Tibial artery (tissue), 4 donors: Measurements from ENCODE around the gene BUD23.

Experiments
- DNase-seq, 2 donors: peaks; one replicate each; pipeline ENCODE4 v3.0.0-alpha.2; 2019
- H3K27ac ChIP-seq, 2 donors: fragments of 200-600 bp; sonication (generic) in 1 of 2; 1 replicate in 1 of 2; 2 replicates in 1 of 2; pipeline ENCODE4 v1.5.1; 2018 to 2019; ENCODE audit warnings: mild to moderate bottlenecking in 1 of 2
- H3K27me3 ChIP-seq, 2 donors: fragments of 200-600 bp; sonication (generic) in 1 of 2; one replicate each; pipeline versions ENCODE4 v1.5.1 to v1.6.0; 2016 to 2019
- H3K36me3 ChIP-seq, 3 donors: fragments of 200-600 bp; sonication (generic) in 2 of 3; one replicate each; pipeline ENCODE4 v1.5.1; 2016 to 2019; ENCODE audit warnings: mild to moderate bottlenecking in 2 of 3
- H3K4me1 ChIP-seq, 4 donors: fragments of 200-600 bp; sonication (generic) in 2 of 4; 1 replicate in 3 of 4; 2 replicates in 1 of 4; pipeline ENCODE4 v1.5.1; 2016 to 2019
- H3K4me3 ChIP-seq, 2 donors: fragments of 200-600 bp; sonication (generic) in 1 of 2; 1 replicate in 1 of 2; 2 replicates in 1 of 2; pipeline ENCODE4 v1.5.1; 2018 to 2019; ENCODE audit warnings: mild to moderate bottlenecking in 2 of 2
- H3K9me3 ChIP-seq, 3 donors: fragments of 200-600 bp; sonication (generic) in 1 of 3; one replicate each; pipeline ENCODE4 v1.5.1; 2016 to 2019
- CTCF ChIP-seq, 2 experiments: fragments of 200-600 bp in 1 of 2; fragments of 450-650 bp in 1 of 2; IDR thresholded peaks; one replicate each; pipeline ENCODE4 v1.5.1; 2017 to 2019; ENCODE audit warnings: antibody characterized with exemption in 2 of 2, mild to moderate bottlenecking in 1 of 2, moderate library complexity in 1 of 2
- intact Hi-C: fragments of 100-400 bp; cut with DNase I; formaldehyde crosslinking; loops from one replicate; pipeline ENCODE4 v1.15.0; 2023; ENCODE audit warnings: low total_unique reads

Gene BUD23

GRCh38 chr7:73715648-73716317, 32.4 kb downstream of the BUD23 start:
- Histone ChIP-seq H3K4me3 (no peak overlapping the region), H3K4me1 (peaks cover 0 to 45% (median 42%) of the 10 kb centered on the region in 4 donors), H3K9me3 (no peaks in the 10 kb centered on the region), H3K36me3 (no peaks in the 10 kb centered on the region), H3K27me3 (no peaks in the 10 kb centered on the region), H3K27ac (peak overlapping the region in 1 of 2 donors; percentile 81)
- no peak for TF ChIP-seq CTCF (IDR thresholded peaks at IDR 0.05)
- no peak for DNase-seq
- intact Hi-C loops: no loop called here

GRCh38 chr7:73716318-73716890, 33.0 kb downstream of the BUD23 start:
- no peaks in the 10 kb centered on the region for H3K36me3 ChIP-seq
- intact Hi-C loops: no loop called here
- peak overlapping the region in 1 of 2 donors; percentile 0 for H3K4me3 ChIP-seq
- DNase-seq: no peak
- no peak for TF ChIP-seq CTCF (IDR thresholded peaks at IDR 0.05)
- no peaks in the 10 kb centered on the region for H3K9me3 ChIP-seq
- H3K4me1 ChIP-seq: peaks cover 0 to 52% (median 48%) of the 10 kb centered on the region in 4 donors
- no peaks in the 10 kb centered on the region for H3K27me3 ChIP-seq
- H3K27ac ChIP-seq: peak overlapping the region; percentile 50 to 81

GRCh38 chr7:73717025-73717807, 33.8 kb downstream of the BUD23 start:
- no peak for TF ChIP-seq CTCF (IDR thresholded peaks at IDR 0.05)
- no peak for DNase-seq
- intact Hi-C loops: no loop called here
- Histone ChIP-seq H3K36me3 (no peaks in the 10 kb centered on the region), H3K4me3 (peak overlapping the region in 1 of 2 donors; percentile 0), H3K9me3 (no peaks in the 10 kb centered on the region), H3K27me3 (no peaks in the 10 kb centered on the region), H3K4me1 (peaks cover 0 to 59% (median 55%) of the 10 kb centered on the region in 4 donors), H3K27ac (peak overlapping the region; percentile 50 to 81)

GRCh38 chr7:73717991-73718405, 34.6 kb downstream of the BUD23 start:
- Histone ChIP-seq H3K4me1 (peaks cover 0 to 60% (median 55%) of the 10 kb centered on the region in 4 donors), H3K36me3 (no peaks in the 10 kb centered on the region), H3K4me3 (peak overlapping the region; percentile 63 to 82), H3K9me3 (no peaks in the 10 kb centered on the region), H3K27me3 (no peaks in the 10 kb centered on the region), H3K27ac (peak overlapping the region; percentile 50 to 81)
- TF ChIP-seq CTCF (IDR thresholded peaks at IDR 0.05): no peak
- DNase-seq: no peak
- intact Hi-C loops: no loop called here

- intact Hi-C loops: no loop called here
- H3K4me3 ChIP-seq: peak overlapping the region; percentile 63 to 82
- no peaks in the 10 kb centered on the region for H3K36me3 ChIP-seq
- peak overlapping the region; percentile 52 to 81 for H3K27ac ChIP-seq
- no peaks in the 10 kb centered on the region for H3K9me3 ChIP-seq
- DNase-seq: no peak
- TF ChIP-seq CTCF (IDR thresholded peaks at IDR 0.05): no peak
- H3K4me1 ChIP-seq: peaks cover 0 to 60% (median 55%) of the 10 kb centered on the region in 4 donors
- no peaks in the 10 kb centered on the region for H3K27me3 ChIP-seq
These were observed 35.1 kb downstream of the BUD23 start for GRCh38 chr7:73718438-73718881.
